Ishikawa (cell line): ENCODE measurements around the gene ZNF691.

ENCODE experiments used
- CREB1 ChIP-seq: IDR thresholded peaks from 2 replicates; pipeline ENCODE4 v1.6.1; 2012; ENCODE audit warnings: low read depth
- EP300 ChIP-seq: IDR thresholded peaks from 2 replicates; pipeline ENCODE4 v1.6.1; 2012; ENCODE audit warnings: borderline replicate concordance
- FOXM1 ChIP-seq: IDR thresholded peaks from 2 replicates; pipeline ENCODE4 v1.6.1; 2012; ENCODE audit warnings: low read depth, borderline replicate concordance
- RAD21 ChIP-seq: IDR thresholded peaks from 2 replicates; pipeline ENCODE4 v1.6.1; 2012; ENCODE audit warnings: low read depth
- TEAD4 ChIP-seq: IDR thresholded peaks from 2 replicates; pipeline ENCODE4 v1.6.1; 2012
- ZBTB7A ChIP-seq: IDR thresholded peaks from 2 replicates; pipeline ENCODE4 v1.6.1; 2012; ENCODE audit warnings: low read depth
- TF ChIP-seq, protein P1 (sequence below): IDR thresholded peaks from 2 replicates; pipeline ENCODE4 v1.6.1; 2012; ENCODE audit warnings: low read depth, mild to moderate bottlenecking
- TF ChIP-seq, protein P2 (sequence below): IDR thresholded peaks from 2 replicates; pipeline ENCODE4 v1.6.1; 2012

- TF ChIP-seq FOXM1, result no peak
- no peak for TF ChIP-seq RAD21
- TF ChIP-seq TEAD4, result no peak
- no peak for TF ChIP-seq CREB1
- TF ChIP-seq, protein P1, sequence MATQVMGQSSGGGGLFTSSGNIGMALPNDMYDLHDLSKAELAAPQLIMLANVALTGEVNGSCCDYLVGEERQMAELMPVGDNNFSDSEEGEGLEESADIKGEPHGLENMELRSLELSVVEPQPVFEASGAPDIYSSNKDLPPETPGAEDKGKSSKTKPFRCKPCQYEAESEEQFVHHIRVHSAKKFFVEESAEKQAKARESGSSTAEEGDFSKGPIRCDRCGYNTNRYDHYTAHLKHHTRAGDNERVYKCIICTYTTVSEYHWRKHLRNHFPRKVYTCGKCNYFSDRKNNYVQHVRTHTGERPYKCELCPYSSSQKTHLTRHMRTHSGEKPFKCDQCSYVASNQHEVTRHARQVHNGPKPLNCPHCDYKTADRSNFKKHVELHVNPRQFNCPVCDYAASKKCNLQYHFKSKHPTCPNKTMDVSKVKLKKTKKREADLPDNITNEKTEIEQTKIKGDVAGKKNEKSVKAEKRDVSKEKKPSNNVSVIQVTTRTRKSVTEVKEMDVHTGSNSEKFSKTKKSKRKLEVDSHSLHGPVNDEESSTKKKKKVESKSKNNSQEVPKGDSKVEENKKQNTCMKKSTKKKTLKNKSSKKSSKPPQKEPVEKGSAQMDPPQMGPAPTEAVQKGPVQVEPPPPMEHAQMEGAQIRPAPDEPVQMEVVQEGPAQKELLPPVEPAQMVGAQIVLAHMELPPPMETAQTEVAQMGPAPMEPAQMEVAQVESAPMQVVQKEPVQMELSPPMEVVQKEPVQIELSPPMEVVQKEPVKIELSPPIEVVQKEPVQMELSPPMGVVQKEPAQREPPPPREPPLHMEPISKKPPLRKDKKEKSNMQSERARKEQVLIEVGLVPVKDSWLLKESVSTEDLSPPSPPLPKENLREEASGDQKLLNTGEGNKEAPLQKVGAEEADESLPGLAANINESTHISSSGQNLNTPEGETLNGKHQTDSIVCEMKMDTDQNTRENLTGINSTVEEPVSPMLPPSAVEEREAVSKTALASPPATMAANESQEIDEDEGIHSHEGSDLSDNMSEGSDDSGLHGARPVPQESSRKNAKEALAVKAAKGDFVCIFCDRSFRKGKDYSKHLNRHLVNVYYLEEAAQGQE, result no peak
- no peak for TF ChIP-seq ZBTB7A
- TF ChIP-seq EP300, result no peak
- TF ChIP-seq, protein P2, sequence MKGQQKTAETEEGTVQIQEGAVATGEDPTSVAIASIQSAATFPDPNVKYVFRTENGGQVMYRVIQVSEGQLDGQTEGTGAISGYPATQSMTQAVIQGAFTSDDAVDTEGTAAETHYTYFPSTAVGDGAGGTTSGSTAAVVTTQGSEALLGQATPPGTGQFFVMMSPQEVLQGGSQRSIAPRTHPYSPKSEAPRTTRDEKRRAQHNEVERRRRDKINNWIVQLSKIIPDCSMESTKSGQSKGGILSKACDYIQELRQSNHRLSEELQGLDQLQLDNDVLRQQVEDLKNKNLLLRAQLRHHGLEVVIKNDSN, result no peak
Measured at GRCh38 chr1:42891465-42892138, 45.2 kb downstream of the ZNF691 start.
